K562 (cell line): ENCODE measurements around the gene DNMT3A. TPM values are rescaled to one million over a fixed set of nuclear protein-coding genes. Genes with fewer than 3 reads are reported as not detected.

ENCODE experiments used
- CEBPB ChIP-seq: fragments of 450-650 bp; IDR thresholded peaks from 2 replicates; pipeline ENCODE4 v1.6.1; 2016; ENCODE audit warnings: missing genetic modification characterization, missing compliant biosample characterization
- CEBPG ChIP-seq, 3 experiments: fragments of 200-800 bp in 1 of 3; sonication (Bioruptor generic) in 1 of 3; sonication (generic) in 1 of 3; formaldehyde crosslinking in 1 of 3; IDR thresholded peaks in 2 of 3; conservative IDR thresholded peaks in 1 of 3; 2 replicates each; pipeline versions ENCODE4 v1.6.1 to v1.8.0; 2016 to 2022; ENCODE audit warnings: missing compliant biosample characterization in 2 of 3, missing genetic modification characterization in 2 of 3, mild to moderate bottlenecking in 1 of 3, missing genetic modification reagents in 1 of 3
- CLOCK ChIP-seq: fragments of 250-450 bp; sonication (Bioruptor Pico); IDR thresholded peaks from 2 replicates; pipeline ENCODE4 v1.4.0; 2020; ENCODE audit warnings: mild to moderate bottlenecking, moderate library complexity, borderline replicate concordance
- CUX1 ChIP-seq: fragments of 200-800 bp; sonication (Bioruptor generic); IDR thresholded peaks from 2 replicates; pipeline ENCODE4 v1.6.1; 2016; ENCODE audit warnings: missing genetic modification characterization, missing compliant biosample characterization
- E2F4 ChIP-seq: sonication (generic); formaldehyde crosslinking; IDR thresholded peaks from 2 replicates; pipeline ENCODE4 v1.8.0; 2022; ENCODE audit warnings: mild to moderate bottlenecking, low read depth, missing genetic modification reagents
- HDAC8 ChIP-seq: fragments of 450-650 bp; IDR thresholded peaks from 2 replicates; pipeline ENCODE4 v1.6.1; 2016; ENCODE audit warnings: mild to moderate bottlenecking, missing genetic modification characterization, moderate library complexity, missing compliant biosample characterization
- JUND ChIP-seq, 2 experiments: IDR thresholded peaks; 2 replicates in 1 of 2; 3 replicates in 1 of 2; pipeline ENCODE4 v1.6.1; 2011; ENCODE audit warnings: borderline replicate concordance in 2 of 2, low read depth in 2 of 2, low read length in 2 of 2, improper control_type of control experiment in 1 of 2, missing biosample characterization in 1 of 2, missing genetic modification characterization in 1 of 2, missing genetic modification reagents in 1 of 2
- POLR3G ChIP-seq: IDR thresholded peaks from 2 replicates; pipeline ENCODE4 v1.6.1; 2011; ENCODE audit not compliant: insufficient read length, insufficient replicate concordance; ENCODE audit errors: extremely low read depth
- PTBP1 ChIP-seq: fragments of 200-400 bp; formaldehyde crosslinking; IDR thresholded peaks from 2 replicates; pipeline ENCODE4 v1.6.1; 2017; ENCODE audit warnings: low read depth, low read length
- SMC3 ChIP-seq: conservative IDR thresholded peaks from 2 replicates; pipeline ENCODE4 v1.6.1; 2011; ENCODE audit warnings: low read depth, low read length, improper control_type of control experiment; ENCODE audit not compliant: insufficient read depth
- STAG1 ChIP-seq: sonication (generic); formaldehyde crosslinking; IDR thresholded peaks from 2 replicates; pipeline ENCODE4 v1.5.0; 2020; ENCODE audit warnings: missing genetic modification reagents, borderline replicate concordance
- TAL1 ChIP-seq: fragments of 450-650 bp; IDR thresholded peaks from 2 replicates; pipeline ENCODE4 v1.6.1; 2016; ENCODE audit warnings: mild to moderate bottlenecking
- TEAD2 ChIP-seq: fragments of 450-650 bp; IDR thresholded peaks from 2 replicates; pipeline ENCODE4 v1.6.1; 2016; ENCODE audit warnings: missing genetic modification characterization, control low read depth, missing compliant biosample characterization
- TEAD4 ChIP-seq, 2 experiments: sonication (generic) in 1 of 2; formaldehyde crosslinking in 1 of 2; IDR thresholded peaks; 2 replicates each; pipeline versions ENCODE4 v1.6.1 to v1.8.0; 2012 to 2022; ENCODE audit warnings: borderline replicate concordance in 1 of 2, inconsistent platforms in 1 of 2, low read length in 1 of 2, mild to moderate bottlenecking in 1 of 2, missing genetic modification reagents in 1 of 2
- XRCC5 ChIP-seq: fragments of 200-400 bp; formaldehyde crosslinking; IDR thresholded peaks from 2 replicates; pipeline ENCODE4 v1.6.1; 2017; ENCODE audit warnings: low read depth, mild to moderate bottlenecking, low read length
- YY1 ChIP-seq, 3 experiments: IDR thresholded peaks; 2 replicates each; pipeline ENCODE4 v1.6.1; 2011; ENCODE audit warnings: low read length in 2 of 3, mild to moderate bottlenecking in 2 of 3, moderate library complexity in 2 of 3, borderline replicate concordance in 1 of 3, control low read depth in 1 of 3, low read depth in 1 of 3; ENCODE audit not compliant: insufficient read depth in 3 of 3, insufficient replicate concordance in 2 of 3, control insufficient read depth in 1 of 3, insufficient read length in 1 of 3; ENCODE audit errors: extremely low read depth in 1 of 3
- ZFX ChIP-seq: sonication (generic); formaldehyde crosslinking; IDR thresholded peaks from 2 replicates; pipeline ENCODE4 v1.8.0; 2022; ENCODE audit warnings: mild to moderate bottlenecking, missing genetic modification reagents, moderate library complexity
- polyA plus RNA-seq, 8 experiments: library from polyadenylated mRNA; depleted of rRNA in 4 of 8; stranded (reverse) in 5 of 8; unstranded in 3 of 8; fragments of >200 nt; fragmentation: Nextera tagmentation in 2 of 8; fragmentation: Illumina TruSeq in 1 of 8; extraction: Ambion mirVana in 2 of 8; extraction: Trizol in 1 of 8; gene quantifications; 2 replicates each; pipeline versions ENCODE4 v1.2.1 to v1.2.3, GENCODE V29; 2011 to 2014; ENCODE audit warnings: inconsistent platforms in 1 of 8, missing spikeins in 1 of 8
- total RNA-seq, 7 experiments: library from RNA; depleted of rRNA in 6 of 7; stranded (reverse); fragments of >200 nt in 6 of 7; fragmentation: Illumina TruSeq in 2 of 7; extraction: Trizol in 2 of 7; gene quantifications; 2 replicates each; pipeline versions ENCODE4 v1.2.1 to v1.2.3, GENCODE V29; 2011 to 2021; ENCODE audit warnings: low replicate concordance in 1 of 7

DNMT3A gene
- total and polyA plus RNA-seq, 9 of the 15 experiments (the other 6 are each of a cell fraction or from before 2014, with no cell fraction given): 3.0 to 16.0 (median 6.1) TPM

GRCh38 chr2:25309402-25309801, 32.3 kb downstream of the DNMT3A start (continued):
- no peak for TF ChIP-seq YY1 (IDR thresholded peaks at IDR 0.05; ENCODE audit: borderline replicate concordance in 1 of 3, control insufficient read depth in 1 of 3, extremely low read depth in 1 of 3, insufficient read depth in 3 of 3, insufficient read length in 1 of 3, insufficient replicate concordance in 2 of 3, low read depth in 1 of 3, low read length in 2 of 3)
- 0 out of 2 replicates have a peak, but pooled peaks have one; percentile 28 for TF ChIP-seq SMC3
- TF ChIP-seq STAG1 (CRISPR knock-in tag): no peak
- TF ChIP-seq CEBPB (tag): no peak
- TF ChIP-seq TEAD2 (tag): peak; percentile 48; the same call in 1 of the 2 replicates
- TF ChIP-seq JUND (IDR thresholded peaks at IDR 0.05; ENCODE audit: borderline replicate concordance, low read depth, low read length): no peak
- no peak for TF ChIP-seq JUND (tag; IDR thresholded peaks at IDR 0.05; ENCODE audit: borderline replicate concordance, low read depth, low read length)
- no peak for TF ChIP-seq XRCC5
- no peak for TF ChIP-seq ZFX
- TF ChIP-seq POLR3G: no peak
- no peak for TF ChIP-seq CEBPG (CRISPR knock-in tag; IDR thresholded peaks at IDR 0.05)
- no peak for TF ChIP-seq CEBPG (tag; conservative IDR thresholded peaks at IDR 0.05 in 1 of 2, IDR thresholded peaks at IDR 0.05 in 1 of 2)
- TF ChIP-seq PTBP1: no peak
- 0 out of 2 replicates have a peak, but pooled peaks have one; percentile 9 for TF ChIP-seq TEAD4 (IDR thresholded peaks at IDR 0.05; ENCODE audit: low read length)
- no peak for TF ChIP-seq TEAD4 (CRISPR knock-in tag; IDR thresholded peaks at IDR 0.05; ENCODE audit: borderline replicate concordance)
- TF ChIP-seq HDAC8: no peak
- no peak for TF ChIP-seq E2F4 (CRISPR knock-in tag)
- TF ChIP-seq CUX1 (CRISPR knock-in tag): no peak
- no peak for TF ChIP-seq CLOCK (CRISPR knock-in tag)
- TF ChIP-seq TAL1: no peak
